Measurements from ENCODE around the gene UNC13A. TPM values are rescaled to one million over a fixed set of nuclear protein-coding genes. Genes with fewer than 3 reads are reported as not detected.

The UNC13A gene
- total RNA-seq, 4 donors from 2014 or later: 0.09 to 0.24 (median 0.14) TPM

DNA sequence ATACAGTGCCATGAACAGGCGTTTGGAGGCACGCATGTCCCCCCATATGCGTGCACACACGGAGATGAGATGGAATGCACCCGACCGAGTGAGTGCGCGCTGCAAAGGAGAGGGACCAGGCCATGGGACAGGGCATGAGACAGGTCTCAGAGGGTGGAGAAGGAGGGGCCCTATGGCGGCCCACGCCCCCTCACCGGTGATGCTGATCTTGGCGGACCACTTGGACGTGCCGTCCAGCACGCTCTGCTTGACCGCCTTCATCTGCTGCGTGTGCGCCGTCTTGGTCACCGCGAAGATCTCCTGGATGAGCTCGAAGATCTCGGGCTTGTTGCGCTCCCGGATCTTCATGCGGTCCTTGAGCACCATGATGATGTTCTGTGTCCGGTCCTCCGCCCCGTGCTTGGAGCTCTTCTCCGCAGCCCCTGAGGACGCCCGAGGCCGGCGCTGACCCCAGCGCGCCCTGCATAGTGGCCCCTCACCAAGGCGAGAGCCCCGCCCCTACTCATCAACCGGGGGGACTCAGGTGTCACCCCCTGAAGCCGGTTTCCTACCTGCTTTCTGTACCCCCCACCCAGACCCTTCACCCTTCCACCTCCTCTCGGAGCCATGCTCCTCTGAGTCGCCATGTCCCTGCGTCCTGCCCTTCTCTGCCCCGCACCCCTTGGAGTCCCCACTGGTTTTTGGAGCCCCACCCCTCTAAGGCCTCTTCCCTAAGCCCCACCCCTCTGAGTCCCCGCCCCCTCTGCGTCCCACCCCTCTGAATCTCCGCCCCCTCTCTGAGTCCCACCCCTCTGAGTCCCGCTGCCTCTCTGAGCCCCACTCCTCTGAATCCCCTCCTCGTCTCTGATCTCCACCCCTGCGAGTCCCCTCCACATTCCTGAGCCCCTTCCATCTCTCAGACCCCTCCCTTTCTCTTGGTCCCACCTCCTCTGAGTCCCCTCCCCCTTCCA lies 40.8 kb downstream of the UNC13A start:
- TF ChIP-seq, protein P1, sequence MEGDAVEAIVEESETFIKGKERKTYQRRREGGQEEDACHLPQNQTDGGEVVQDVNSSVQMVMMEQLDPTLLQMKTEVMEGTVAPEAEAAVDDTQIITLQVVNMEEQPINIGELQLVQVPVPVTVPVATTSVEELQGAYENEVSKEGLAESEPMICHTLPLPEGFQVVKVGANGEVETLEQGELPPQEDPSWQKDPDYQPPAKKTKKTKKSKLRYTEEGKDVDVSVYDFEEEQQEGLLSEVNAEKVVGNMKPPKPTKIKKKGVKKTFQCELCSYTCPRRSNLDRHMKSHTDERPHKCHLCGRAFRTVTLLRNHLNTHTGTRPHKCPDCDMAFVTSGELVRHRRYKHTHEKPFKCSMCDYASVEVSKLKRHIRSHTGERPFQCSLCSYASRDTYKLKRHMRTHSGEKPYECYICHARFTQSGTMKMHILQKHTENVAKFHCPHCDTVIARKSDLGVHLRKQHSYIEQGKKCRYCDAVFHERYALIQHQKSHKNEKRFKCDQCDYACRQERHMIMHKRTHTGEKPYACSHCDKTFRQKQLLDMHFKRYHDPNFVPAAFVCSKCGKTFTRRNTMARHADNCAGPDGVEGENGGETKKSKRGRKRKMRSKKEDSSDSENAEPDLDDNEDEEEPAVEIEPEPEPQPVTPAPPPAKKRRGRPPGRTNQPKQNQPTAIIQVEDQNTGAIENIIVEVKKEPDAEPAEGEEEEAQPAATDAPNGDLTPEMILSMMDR (IDR thresholded peaks at IDR 0.05): no peak
- DNase-seq (ENCODE audit: low spot score) (no peak), ATAC-seq (ENCODE audit: low FRiP score) (no peak)

DNA sequence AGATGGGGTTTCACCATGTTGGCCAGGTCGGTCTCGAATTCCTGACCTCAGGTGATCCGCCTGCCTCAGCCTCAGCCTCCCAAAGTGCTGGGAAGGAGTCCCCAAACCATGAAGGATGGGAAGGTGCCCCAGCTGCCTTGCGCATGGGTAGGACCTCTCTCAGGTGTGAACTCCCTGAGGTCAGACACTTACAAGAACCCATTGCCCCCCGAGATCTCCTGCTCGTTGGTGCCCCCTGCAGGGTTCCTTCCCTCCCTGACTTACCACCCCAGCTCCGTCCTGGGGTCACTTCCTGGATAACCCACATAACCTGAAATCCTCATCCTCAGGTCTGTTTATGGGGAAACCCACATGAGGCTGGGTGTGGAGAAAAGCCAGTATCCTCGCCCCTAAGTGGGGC lies 41.7 kb downstream of the UNC13A start:
- TF ChIP-seq, protein P1 (IDR thresholded peaks at IDR 0.05): no peak
- ATAC-seq (ENCODE audit: low FRiP score) (no peak), DNase-seq (ENCODE audit: low spot score) (no peak)

DNA sequence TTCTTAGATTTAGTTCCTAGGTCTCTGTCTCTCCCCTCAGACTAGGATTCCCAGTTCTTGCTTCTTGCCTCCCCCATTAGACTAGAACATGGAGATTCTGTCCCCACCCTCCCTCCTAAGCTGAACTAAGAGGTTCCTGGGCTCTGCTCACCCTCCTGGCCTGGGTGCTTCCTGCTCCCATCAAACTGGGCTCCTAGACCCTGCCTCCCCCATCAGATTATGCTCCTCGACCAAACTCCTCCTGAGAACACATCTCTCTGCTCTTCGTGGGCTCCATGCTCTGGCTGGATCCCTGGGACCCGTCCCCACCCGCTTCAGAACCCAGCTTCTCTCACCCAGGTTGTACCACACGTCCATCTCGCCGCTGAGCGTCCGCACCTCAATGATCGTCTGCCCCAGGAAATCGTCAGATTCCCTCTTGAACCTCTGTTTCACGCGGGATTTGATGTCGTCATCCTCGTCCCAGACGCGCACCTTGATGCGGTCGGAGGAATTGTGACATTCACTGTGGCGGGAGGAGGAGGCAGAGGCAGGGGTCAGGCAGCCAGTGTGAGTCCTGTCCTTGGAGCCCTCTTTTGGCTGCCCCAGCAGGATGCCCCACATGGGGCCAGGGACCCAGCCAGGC lies 42.7 kb downstream of the UNC13A start:
- TF ChIP-seq, protein P1 (IDR thresholded peaks at IDR 0.05): no peak
- ATAC-seq (ENCODE audit: low FRiP score) (no peak), DNase-seq (ENCODE audit: low spot score) (no peak)

DNA sequence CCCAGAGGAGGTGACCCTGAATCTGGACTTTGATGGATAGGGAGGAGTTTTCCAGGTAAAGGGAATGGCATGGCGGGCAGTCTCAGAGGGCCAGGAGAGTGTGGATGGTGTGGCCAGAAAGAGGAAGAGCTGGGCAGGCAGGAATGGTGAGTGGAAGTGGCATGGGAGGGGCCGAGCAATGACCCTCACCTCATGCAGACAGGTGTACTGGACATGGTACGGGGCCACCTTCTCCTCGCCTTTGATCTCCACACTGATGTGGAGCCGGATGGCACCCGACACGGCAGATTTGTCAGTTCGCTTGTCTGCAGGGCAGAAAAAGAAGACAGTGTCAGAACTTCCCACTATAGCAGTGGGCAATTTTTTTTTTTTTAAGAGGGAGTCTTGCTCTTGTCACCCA lies 45.5 kb downstream of the UNC13A start:
- no peak for DNase-seq (ENCODE audit: low spot score)
- ATAC-seq (ENCODE audit: low FRiP score): no peak
- TF ChIP-seq, protein P1 (IDR thresholded peaks at IDR 0.05): no peak

DNA sequence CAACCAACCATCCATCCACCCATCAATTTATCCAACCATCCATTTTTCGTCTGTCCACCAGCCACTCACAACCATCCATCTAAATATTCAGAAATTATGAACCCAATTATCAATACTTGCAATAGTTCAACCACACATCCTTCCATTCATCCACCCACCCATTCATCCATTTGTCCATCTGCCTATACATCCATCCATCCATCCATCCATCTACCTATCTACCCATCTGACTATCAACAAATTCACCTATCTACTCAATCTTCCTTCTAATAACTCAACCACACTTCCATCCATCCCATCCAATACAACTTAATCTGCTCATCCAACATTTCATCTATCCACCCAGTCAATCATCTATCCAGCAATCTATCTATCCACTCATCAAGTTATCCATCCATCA lies 46.3 kb downstream of the UNC13A start:
- ATAC-seq (ENCODE audit: low FRiP score) (no peak), DNase-seq (ENCODE audit: low spot score) (no peak)
- TF ChIP-seq, protein P1 (IDR thresholded peaks at IDR 0.05): no peak

DNA sequence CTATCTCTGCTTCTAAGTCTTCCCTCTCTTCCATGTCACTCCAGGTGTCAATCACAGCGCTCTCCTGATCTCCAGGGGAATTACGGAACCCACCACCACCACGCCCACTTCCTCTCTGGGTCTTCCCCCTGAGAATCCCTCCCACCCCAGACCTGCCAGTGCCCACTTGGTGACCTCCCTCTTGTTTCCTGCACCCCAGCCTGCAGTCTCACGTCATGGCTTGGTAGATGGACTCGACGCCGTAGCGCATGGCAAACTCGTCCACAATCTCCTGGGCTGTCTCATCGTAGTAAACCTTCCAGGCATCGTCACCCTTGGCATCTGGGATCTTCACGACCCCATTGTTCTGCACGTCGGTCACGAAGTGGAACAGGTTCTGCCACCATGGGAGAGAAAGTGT lies 47.0 kb downstream of the UNC13A start:
- DNase-seq (ENCODE audit: low spot score): no peak
- TF ChIP-seq, protein P1 (IDR thresholded peaks at IDR 0.05): no peak
- ATAC-seq (ENCODE audit: low FRiP score): no peak
